ENCODE measurements around the gene CTNND1. TPM values are rescaled to one million over a fixed set of nuclear protein-coding genes. Genes with fewer than 3 reads are reported as not detected.
A peak's percentile ranks its signal among the peaks of the same experiment; 100 is the strongest.

Gene CTNND1
- total and polyA plus RNA-seq, 2 of the 4 experiments (the other 2 are of a cell fraction), result 88.5 to 229 TPM

DNA sequence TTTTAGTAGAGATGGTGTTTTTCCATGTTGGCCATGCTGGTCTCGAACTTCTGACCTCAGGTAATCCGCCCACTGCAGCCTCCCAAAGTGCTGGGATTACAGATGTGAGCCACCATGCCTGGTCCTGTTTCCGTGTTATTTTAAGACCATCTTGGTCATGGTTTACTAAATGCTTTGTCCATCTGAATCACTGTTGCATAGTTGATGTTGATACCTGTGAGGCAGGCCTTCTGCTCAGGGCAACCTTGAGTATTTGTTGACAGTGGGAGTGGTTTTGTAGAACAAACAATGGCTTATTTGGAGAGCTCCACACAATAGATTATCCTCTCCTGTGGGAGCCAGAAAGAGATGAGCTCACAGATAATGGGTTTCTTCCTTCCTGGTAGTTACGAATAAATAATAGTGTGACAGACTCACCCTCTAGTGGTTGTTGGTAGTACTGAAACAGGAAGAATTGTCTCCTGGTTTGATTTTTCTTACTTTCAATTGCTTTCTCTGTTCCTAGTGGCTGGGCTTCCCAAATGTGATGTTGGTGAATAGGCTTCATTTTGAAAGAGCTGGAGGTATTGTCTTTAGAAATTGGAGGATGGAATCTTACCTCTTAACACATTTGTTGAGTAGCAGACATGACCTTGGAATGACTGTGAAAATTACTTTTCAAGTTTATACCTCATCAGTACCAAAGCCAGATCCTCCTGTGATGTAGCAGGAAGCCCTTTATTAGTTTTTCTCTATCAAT, 39.0 kb downstream of the CTNND1 start:
- peak; percentile 74 for DNase-seq
- WGBS, 2 experiments (ENCODE audit: extremely low coverage in 2 of 2, insufficient read length in 1 of 2), result 100% methylated on average over 2 of the region's 4 CpGs; no CpG with 5 or more reads in 1 of the 2 experiments
- Histone ChIP-seq H3K56ac (ENCODE audit: extremely low read depth, insufficient read depth, low read length) (no peak overlapping the region), H3K9me3 (ENCODE audit: control insufficient read depth, insufficient read depth, low read length) (no peaks in the 10 kb centered on the region), H3K79me1 (ENCODE audit: low read depth in 1 of 2, low read length in 2 of 2) (peaks cover 35 to 66% of the 10 kb centered on the region in 2 experiments), H4K91ac (ENCODE audit: insufficient read depth, low read depth, low read length) (no peak overlapping the region), H3K27ac (ENCODE audit: insufficient read depth, low read length) (peak overlapping the region; percentile 13; the same call in 1 of the 2 replicates), H3K23ac (ENCODE audit: low read depth, low read length) (no peak overlapping the region), H3K4ac (ENCODE audit: low read depth, low read length) (no peak overlapping the region), H3K27me3 (ENCODE audit: control insufficient read depth, insufficient read depth, low read length) (no peaks in the 10 kb centered on the region), H2BK15ac (ENCODE audit: low read depth, low read length) (no peak overlapping the region), H3K36me3 (ENCODE audit: control insufficient read depth, insufficient read depth, low read length) (peaks cover 59% of the 10 kb centered on the region), H3K14ac (replicated peaks; ENCODE audit: low read depth, low read length) (no peak overlapping the region), H3K9me1 (ENCODE audit: insufficient read depth, low read length) (peaks cover 10% of the 10 kb centered on the region), H2BK5ac (ENCODE audit: low read depth, low read length, poor library complexity, severe bottlenecking) (peak overlapping the region; percentile 59), H4K20me1 (ENCODE audit: insufficient read depth, low read length) (peaks cover 39% of the 10 kb centered on the region), H3K9ac (ENCODE audit: low read depth, low read length) (no peak overlapping the region; the same call in 1 of the 2 replicates), H2AK5ac (ENCODE audit: low read depth, low read length) (no peak overlapping the region), H3K4me1 (ENCODE audit: control insufficient read depth, insufficient read depth, low read length) (peaks cover 3% of the 10 kb centered on the region), H2AFZ (replicated peaks; ENCODE audit: low read length, poor library complexity) (no peak overlapping the region), H3K18ac (ENCODE audit: low read depth, low read length) (no peak overlapping the region), H4K8ac (ENCODE audit: low read depth in 2 of 2, low read length in 2 of 2) (0 out of 4 replicates have a peak overlapping the region, but pooled peaks of 1 of the 2 experiments have one; percentile 28), H2BK120ac (ENCODE audit: low read depth, low read length) (no peak overlapping the region), H4K5ac (ENCODE audit: low read depth, low read length) (no peak overlapping the region), H3K4me3 (ENCODE audit: insufficient read depth, low read depth, low read length) (no peak overlapping the region), H2BK20ac (ENCODE audit: low read depth, low read length) (no peak overlapping the region), H2AK9ac (replicated peaks; ENCODE audit: low read depth, low read length, poor library complexity) (no peak overlapping the region), H3K4me2 (ENCODE audit: low read depth, low read length) (no peak overlapping the region)
- peak; percentile 80 for ATAC-seq (ENCODE audit: low read depth)
- ChIA-PET CTCF (interaction anchor here (0.5 to 2.3 kb wide), 18 partner anchors 8 to 768 kb away, joined by 3 to 11 read pairs (median 4); partner anchors contain the start of genes BTBD18, CTNND1, MED19 and TMX2), POLR2A (ENCODE audit: unreplicated experiment) (interaction anchor here (1.2 kb wide), 1 partner anchor 39 kb away, joined by 6 read pairs; the partner anchor contains the start of gene CTNND1)
- in situ Hi-C loops (cut with MboI; ENCODE audit: low sequenced_read_pairs) (loop anchor here (5.0 kb wide), 1 partner anchor 53 kb away; no protein-coding TSS in a partner anchor), dilution Hi-C loops (cut with HindIII; ENCODE audit: low sequenced_read_pairs, unreplicated experiment) (no loop called here), intact Hi-C loops (cut with micrococcal nuclease) (loop anchor here (1.0 to 5.0 kb wide), 2 partner anchors 37 to 233 kb away; partner anchors contain the start of gene UBE2L6)
- no TSS peak for BruUV-seq (replicated peaks)
- TF ChIP-seq, protein P1, sequence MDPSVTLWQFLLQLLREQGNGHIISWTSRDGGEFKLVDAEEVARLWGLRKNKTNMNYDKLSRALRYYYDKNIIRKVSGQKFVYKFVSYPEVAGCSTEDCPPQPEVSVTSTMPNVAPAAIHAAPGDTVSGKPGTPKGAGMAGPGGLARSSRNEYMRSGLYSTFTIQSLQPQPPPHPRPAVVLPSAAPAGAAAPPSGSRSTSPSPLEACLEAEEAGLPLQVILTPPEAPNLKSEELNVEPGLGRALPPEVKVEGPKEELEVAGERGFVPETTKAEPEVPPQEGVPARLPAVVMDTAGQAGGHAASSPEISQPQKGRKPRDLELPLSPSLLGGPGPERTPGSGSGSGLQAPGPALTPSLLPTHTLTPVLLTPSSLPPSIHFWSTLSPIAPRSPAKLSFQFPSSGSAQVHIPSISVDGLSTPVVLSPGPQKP (IDR thresholded peaks at IDR 0.05; ENCODE audit: borderline replicate concordance, low read depth, low read length), result no peak
- TF ChIP-seq MAZ (IDR thresholded peaks at IDR 0.05; ENCODE audit: borderline replicate concordance, low read depth, low read length), result no peak
- TF ChIP-seq USF2 (IDR thresholded peaks at IDR 0.05; ENCODE audit: low read depth, low read length), result no peak
- TF ChIP-seq MXI1 (IDR thresholded peaks at IDR 0.05; ENCODE audit: borderline replicate concordance, low read depth, low read length), result no peak
- no peak; the same call in 1 of the 2 replicates for TF ChIP-seq CHD1 (IDR thresholded peaks at IDR 0.05; ENCODE audit: low read depth, low read length)
- TF ChIP-seq, protein P2, sequence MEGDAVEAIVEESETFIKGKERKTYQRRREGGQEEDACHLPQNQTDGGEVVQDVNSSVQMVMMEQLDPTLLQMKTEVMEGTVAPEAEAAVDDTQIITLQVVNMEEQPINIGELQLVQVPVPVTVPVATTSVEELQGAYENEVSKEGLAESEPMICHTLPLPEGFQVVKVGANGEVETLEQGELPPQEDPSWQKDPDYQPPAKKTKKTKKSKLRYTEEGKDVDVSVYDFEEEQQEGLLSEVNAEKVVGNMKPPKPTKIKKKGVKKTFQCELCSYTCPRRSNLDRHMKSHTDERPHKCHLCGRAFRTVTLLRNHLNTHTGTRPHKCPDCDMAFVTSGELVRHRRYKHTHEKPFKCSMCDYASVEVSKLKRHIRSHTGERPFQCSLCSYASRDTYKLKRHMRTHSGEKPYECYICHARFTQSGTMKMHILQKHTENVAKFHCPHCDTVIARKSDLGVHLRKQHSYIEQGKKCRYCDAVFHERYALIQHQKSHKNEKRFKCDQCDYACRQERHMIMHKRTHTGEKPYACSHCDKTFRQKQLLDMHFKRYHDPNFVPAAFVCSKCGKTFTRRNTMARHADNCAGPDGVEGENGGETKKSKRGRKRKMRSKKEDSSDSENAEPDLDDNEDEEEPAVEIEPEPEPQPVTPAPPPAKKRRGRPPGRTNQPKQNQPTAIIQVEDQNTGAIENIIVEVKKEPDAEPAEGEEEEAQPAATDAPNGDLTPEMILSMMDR (conservative IDR thresholded peaks at IDR 0.05; ENCODE audit: low read depth, low read length), result peak; percentile 83
- TF ChIP-seq BHLHE40 (IDR thresholded peaks at IDR 0.05; ENCODE audit: low read depth, low read length), result no peak
- TF ChIP-seq RFX5 (IDR thresholded peaks at IDR 0.05; ENCODE audit: low read depth, low read length), result no peak
- no peak for TF ChIP-seq POLR2A (IDR thresholded peaks at IDR 0.05; ENCODE audit: low read depth, low read length)
- TF ChIP-seq RAD21 (IDR thresholded peaks at IDR 0.05; ENCODE audit: low read length), result peak; percentile 87
- TF ChIP-seq NFE2L2 (IDR thresholded peaks at IDR 0.05; ENCODE audit: low read depth, low read length), result no peak
- no peak for TF ChIP-seq CEBPB (IDR thresholded peaks at IDR 0.05; ENCODE audit: low read depth, low read length)
- TF ChIP-seq MAFK (IDR thresholded peaks at IDR 0.05; ENCODE audit: low read depth, low read length), result no peak
- no peak for TF ChIP-seq RCOR1 (IDR thresholded peaks at IDR 0.05; ENCODE audit: insufficient replicate concordance, low read length)

Data from IMR-90 (cell line).